ENCODE data around the gene INF2.

The INF2 gene

GRCh38 chr14:104769324-104770071 lies 80.1 kb downstream of the INF2 start:
- Histone ChIP-seq H3K9me3 (ENCODE audit: control insufficient read depth, low read length) (no peaks in the 10 kb centered on the region), H3K4me3 (ENCODE audit: insufficient read depth in 1 of 2, low read depth in 1 of 2, low read length in 2 of 2) (no peak overlapping the region), H3K36me3 (ENCODE audit: control insufficient read depth in 1 of 2, insufficient read depth in 2 of 2, low read depth in 1 of 2, low read length in 2 of 2) (peaks cover 37 to 56% of the 10 kb centered on the region in 2 experiments), H2AFZ (ENCODE audit: low read depth, low read length) (no peak overlapping the region), H4K91ac (ENCODE audit: low read length) (no peak overlapping the region), H3K27me3 (ENCODE audit: control insufficient read depth in 1 of 2, insufficient read depth in 1 of 2, low read length in 2 of 2) (no peaks in the 10 kb centered on the region), H3K79me1 (replicated peaks; ENCODE audit: low read length, poor library complexity, severe bottlenecking) (peaks cover 4% of the 10 kb centered on the region), H3K14ac (ENCODE audit: low read length in 2 of 2) (peak overlapping the region in 1 of 2 experiments; percentile 50), H2BK5ac (ENCODE audit: low read depth, low read length, poor library complexity, severe bottlenecking) (no peak overlapping the region), H3K27ac (ENCODE audit: low read length, poor library complexity, severe bottlenecking) (no peak overlapping the region), H3K23ac (ENCODE audit: low read length in 2 of 2) (no peak overlapping the region), H2BK15ac (ENCODE audit: low read depth, poor library complexity, severe bottlenecking) (no peak overlapping the region), H4K8ac (ENCODE audit: low read length) (peak overlapping the region; percentile 94), H3K4ac (ENCODE audit: low read depth in 1 of 2, low read length in 2 of 2) (no peak overlapping the region), H3K4me1 (ENCODE audit: control insufficient read depth, insufficient read depth, low read depth, low read length) (peaks cover 13% of the 10 kb centered on the region), H3K4me2 (ENCODE audit: low read length, poor library complexity, severe bottlenecking) (no peak overlapping the region), H2BK120ac (ENCODE audit: low read depth, low read length) (no peak overlapping the region), H3K9ac (ENCODE audit: low read length) (no peak overlapping the region), H2AK5ac (ENCODE audit: low read length, severe bottlenecking) (no peak overlapping the region), H2BK12ac (ENCODE audit: low read length in 2 of 2) (peak overlapping the region in 1 of 2 experiments; percentile 73), H3K18ac (ENCODE audit: low read depth in 1 of 2, low read length in 2 of 2) (peak overlapping the region in 1 of 2 experiments; percentile 53)
- DNase-seq, result no peak
- WGBS, result 88% methylated on average over 16 of the region's 18 CpGs

DNA sequence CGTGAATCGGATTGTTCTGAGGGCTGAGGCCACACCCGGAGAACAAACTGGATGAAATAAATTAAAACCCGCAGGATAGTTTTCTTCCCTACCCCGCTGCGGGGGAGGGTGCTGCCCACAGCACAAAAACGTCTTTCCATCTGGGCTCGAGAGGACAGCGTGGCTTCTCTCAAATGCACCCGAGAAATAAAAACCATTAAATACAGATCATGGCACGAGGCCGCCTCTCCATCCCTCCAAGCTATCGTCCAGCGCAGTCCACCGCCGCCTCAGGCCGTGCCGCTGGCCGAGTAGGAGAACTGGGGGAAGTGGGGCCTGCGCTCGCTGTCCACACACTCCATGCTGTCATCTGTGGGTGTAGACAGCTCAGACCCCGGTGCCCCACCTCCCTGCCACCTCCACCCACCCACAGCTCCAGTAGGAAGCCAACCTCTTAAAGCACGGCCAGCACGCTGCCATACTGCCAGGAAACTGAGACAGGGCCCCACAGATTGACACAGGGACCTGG lies 80.7 kb downstream of the INF2 start:
- Histone ChIP-seq H3K9ac (ENCODE audit: low read length) (no peak overlapping the region), H2BK12ac (ENCODE audit: low read length in 2 of 2) (peak overlapping the region in 1 of 2 experiments; percentile 73), H2BK120ac (ENCODE audit: low read depth, low read length) (no peak overlapping the region), H2AFZ (ENCODE audit: low read depth, low read length) (no peak overlapping the region), H3K79me1 (replicated peaks; ENCODE audit: low read length, poor library complexity, severe bottlenecking) (peaks cover 4% of the 10 kb centered on the region), H3K27me3 (ENCODE audit: control insufficient read depth in 1 of 2, insufficient read depth in 1 of 2, low read length in 2 of 2) (no peaks in the 10 kb centered on the region), H3K23ac (ENCODE audit: low read length in 2 of 2) (no peak overlapping the region), H3K4ac (ENCODE audit: low read depth in 1 of 2, low read length in 2 of 2) (no peak overlapping the region), H3K18ac (ENCODE audit: low read depth in 1 of 2, low read length in 2 of 2) (peak overlapping the region in 1 of 2 experiments; percentile 14), H2BK15ac (ENCODE audit: low read depth, poor library complexity, severe bottlenecking) (no peak overlapping the region), H2BK5ac (ENCODE audit: low read depth, low read length, poor library complexity, severe bottlenecking) (no peak overlapping the region), H3K36me3 (ENCODE audit: control insufficient read depth in 1 of 2, insufficient read depth in 2 of 2, low read depth in 1 of 2, low read length in 2 of 2) (peaks cover 39 to 62% of the 10 kb centered on the region in 2 experiments), H2AK5ac (ENCODE audit: low read length, severe bottlenecking) (no peak overlapping the region), H4K91ac (ENCODE audit: low read length) (no peak overlapping the region), H3K14ac (ENCODE audit: low read length in 2 of 2) (no peak overlapping the region), H3K27ac (ENCODE audit: low read length, poor library complexity, severe bottlenecking) (no peak overlapping the region), H3K4me3 (ENCODE audit: insufficient read depth in 1 of 2, low read depth in 1 of 2, low read length in 2 of 2) (no peak overlapping the region), H4K8ac (ENCODE audit: low read length) (no peak overlapping the region), H3K4me1 (ENCODE audit: control insufficient read depth, insufficient read depth, low read depth, low read length) (peaks cover 13% of the 10 kb centered on the region), H3K4me2 (ENCODE audit: low read length, poor library complexity, severe bottlenecking) (no peak overlapping the region), H3K9me3 (ENCODE audit: control insufficient read depth, low read length) (no peaks in the 10 kb centered on the region)
- 89% methylated on average over 24 of the region's 24 CpGs for WGBS
- DNase-seq, result no peak

DNA sequence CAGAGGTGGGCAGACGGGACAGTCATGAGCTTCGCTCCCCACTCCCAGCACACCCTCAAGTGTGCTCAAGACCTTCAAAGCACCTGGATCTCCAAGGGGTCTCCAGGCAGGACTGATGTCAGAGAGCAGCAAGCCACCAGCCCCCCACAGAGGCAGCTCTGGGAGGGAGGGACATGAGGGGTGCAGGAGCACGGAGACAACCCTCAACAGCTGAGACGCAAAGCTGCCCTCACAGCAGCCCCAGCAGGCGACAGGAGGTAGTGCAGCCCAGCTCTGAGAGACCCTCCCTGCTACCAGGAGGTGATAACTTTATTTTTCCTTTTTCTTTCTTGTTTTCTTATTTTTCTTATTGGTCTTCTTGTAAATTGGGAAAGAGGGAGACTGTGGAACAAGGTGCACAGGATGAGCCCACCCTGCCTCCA lies 81.4 kb downstream of the INF2 start:
- no peak overlapping the region for H2AFZ ChIP-seq (ENCODE audit: low read depth, low read length)
- WGBS, result 94% methylated on average over 4 of the region's 5 CpGs
- H3K27ac ChIP-seq (ENCODE audit: low read length, poor library complexity, severe bottlenecking), result no peak overlapping the region
- H2BK12ac ChIP-seq (ENCODE audit: low read length in 2 of 2), result no peak overlapping the region
- H4K8ac ChIP-seq (ENCODE audit: low read length), result no peak overlapping the region
- no peak overlapping the region for H2AK5ac ChIP-seq (ENCODE audit: low read length, severe bottlenecking)
- H3K4ac ChIP-seq (ENCODE audit: low read depth in 1 of 2, low read length in 2 of 2), result no peak overlapping the region
- no peak overlapping the region for H3K9ac ChIP-seq (ENCODE audit: low read length)
- peak; percentile 18 for DNase-seq
- H3K14ac ChIP-seq (ENCODE audit: low read length in 2 of 2), result no peak overlapping the region
- no peaks in the 10 kb centered on the region for H3K27me3 ChIP-seq (ENCODE audit: control insufficient read depth in 1 of 2, insufficient read depth in 1 of 2, low read length in 2 of 2)
- H3K23ac ChIP-seq (ENCODE audit: low read length in 2 of 2), result no peak overlapping the region
- no peak overlapping the region for H3K4me3 ChIP-seq (ENCODE audit: insufficient read depth in 1 of 2, low read depth in 1 of 2, low read length in 2 of 2)
- H3K18ac ChIP-seq (ENCODE audit: low read depth in 1 of 2, low read length in 2 of 2), result no peak overlapping the region
- H4K91ac ChIP-seq (ENCODE audit: low read length), result no peak overlapping the region
- peaks cover 11% of the 10 kb centered on the region for H3K79me1 ChIP-seq (replicated peaks; ENCODE audit: low read length, poor library complexity, severe bottlenecking)
- no peaks in the 10 kb centered on the region for H3K9me3 ChIP-seq (ENCODE audit: control insufficient read depth, low read length)
- no peak overlapping the region for H2BK15ac ChIP-seq (ENCODE audit: low read depth, poor library complexity, severe bottlenecking)
- no peak overlapping the region for H2BK5ac ChIP-seq (ENCODE audit: low read depth, low read length, poor library complexity, severe bottlenecking)
- H2BK120ac ChIP-seq (ENCODE audit: low read depth, low read length), result no peak overlapping the region
- H3K4me1 ChIP-seq (ENCODE audit: control insufficient read depth, insufficient read depth, low read depth, low read length), result peaks cover 13% of the 10 kb centered on the region
- H3K4me2 ChIP-seq (ENCODE audit: low read length, poor library complexity, severe bottlenecking), result no peak overlapping the region
- H3K36me3 ChIP-seq (ENCODE audit: control insufficient read depth in 1 of 2, insufficient read depth in 2 of 2, low read depth in 1 of 2, low read length in 2 of 2), result peaks cover 46 to 70% of the 10 kb centered on the region in 2 experiments

- Histone ChIP-seq H3K4me1 (ENCODE audit: control insufficient read depth, insufficient read depth, low read depth, low read length) (peaks cover 13% of the 10 kb centered on the region), H3K9me3 (ENCODE audit: control insufficient read depth, low read length) (no peaks in the 10 kb centered on the region), H3K36me3 (ENCODE audit: control insufficient read depth in 1 of 2, insufficient read depth in 2 of 2, low read depth in 1 of 2, low read length in 2 of 2) (peaks cover 47 to 75% of the 10 kb centered on the region in 2 experiments), H2BK15ac (ENCODE audit: low read depth, poor library complexity, severe bottlenecking) (no peak overlapping the region), H3K9ac (ENCODE audit: low read length) (no peak overlapping the region), H3K79me1 (replicated peaks; ENCODE audit: low read length, poor library complexity, severe bottlenecking) (peaks cover 12% of the 10 kb centered on the region), H2AK5ac (ENCODE audit: low read length, severe bottlenecking) (no peak overlapping the region), H2AFZ (ENCODE audit: low read depth, low read length) (no peak overlapping the region), H3K4ac (ENCODE audit: low read depth in 1 of 2, low read length in 2 of 2) (no peak overlapping the region), H2BK5ac (ENCODE audit: low read depth, low read length, poor library complexity, severe bottlenecking) (no peak overlapping the region), H3K14ac (ENCODE audit: low read length in 2 of 2) (no peak overlapping the region), H3K27me3 (ENCODE audit: control insufficient read depth in 1 of 2, insufficient read depth in 1 of 2, low read length in 2 of 2) (no peaks in the 10 kb centered on the region), H3K4me3 (ENCODE audit: insufficient read depth in 1 of 2, low read depth in 1 of 2, low read length in 2 of 2) (no peak overlapping the region), H2BK12ac (ENCODE audit: low read length in 2 of 2) (no peak overlapping the region), H4K91ac (ENCODE audit: low read length) (no peak overlapping the region), H3K18ac (ENCODE audit: low read depth in 1 of 2, low read length in 2 of 2) (no peak overlapping the region), H3K4me2 (ENCODE audit: low read length, poor library complexity, severe bottlenecking) (no peak overlapping the region), H2BK120ac (ENCODE audit: low read depth, low read length) (no peak overlapping the region), H4K8ac (ENCODE audit: low read length) (no peak overlapping the region), H3K23ac (ENCODE audit: low read length in 2 of 2) (no peak overlapping the region), H3K27ac (ENCODE audit: low read length, poor library complexity, severe bottlenecking) (no peak overlapping the region)
- 97% methylated on average over 4 of the region's 4 CpGs for WGBS
- DNase-seq, result no peak
Measured at GRCh38 chr14:104771374-104771773, 82.0 kb downstream of the INF2 start.

Data from mesenchymal stem cell (in vitro differentiated cells and primary cell).